GM23248 (cell line): ENCODE data around the gene SIGLEC12.

ENCODE experiments used
- EZH2 ChIP-seq: fragments of 200-600 bp; sonication (generic); IDR thresholded peaks from 2 replicates; pipeline ENCODE4 v1.6.1; 2018; ENCODE audit warnings: antibody characterized with exemption, mild to moderate bottlenecking; ENCODE audit not compliant: insufficient read depth, poor library complexity, severe bottlenecking
- EZH2phosphoT487 ChIP-seq: fragments of 200-600 bp; sonication (generic); IDR thresholded peaks from 2 replicates; pipeline ENCODE4 v1.6.1; 2018; ENCODE audit warnings: antibody characterized with exemption, moderate library complexity, mild to moderate bottlenecking, low read depth; ENCODE audit not compliant: insufficient read depth

- TF ChIP-seq EZH2 = no peak
- TF ChIP-seq EZH2phosphoT487 = no peak
Measured at GRCh38 chr19:51521781-51522180, 20.2 kb upstream of the SIGLEC12 start.
